AG04450 (cell line): ENCODE measurements around the gene AFF1. TPM values are rescaled to one million over a fixed set of nuclear protein-coding genes. Genes with fewer than 3 reads are reported as not detected.

ENCODE experiments used
- CTCF ChIA-PET: fragments of 300-600, 350-600 bp; formaldehyde crosslinking; extraction: SDS; loops from one replicate; lab custom pipeline; 2022; ENCODE audit warnings: antibody characterized with exemption, inconsistent platforms; lab: Charles Lee
- POLR2A ChIA-PET: fragments of 350-600 bp; formaldehyde crosslinking; extraction: SDS; loops from one replicate; lab custom pipeline; 2021; ENCODE audit warnings: antibody characterized with exemption, inconsistent platforms; lab: Yijun Ruan, JAX
- DNase-seq: peaks from one replicate; pipeline ENCODE4 v3.0.0-alpha.2; 2011; ENCODE audit warnings: low read depth, low spot score
- H3K27ac ChIP-seq: one replicate; pipeline ENCODE4 v1.5.1; 2012; ENCODE audit warnings: low read depth, low read length, control low read depth
- H3K27me3 ChIP-seq: one replicate; pipeline ENCODE4 v1.6.0; 2012; ENCODE audit warnings: low read length; ENCODE audit not compliant: control insufficient read depth, insufficient read depth
- H3K4me3 ChIP-seq: 2 replicates; pipeline ENCODE4 v1.5.1; 2011; ENCODE audit warnings: mild to moderate bottlenecking, low read depth, low read length, control low read depth
- H3K9me3 ChIP-seq: 2 replicates; pipeline ENCODE4 v1.5.1; 2012; ENCODE audit warnings: low read length; ENCODE audit not compliant: control insufficient read depth, insufficient read depth
- CTCF ChIP-seq: IDR thresholded peaks from 2 replicates; pipeline ENCODE4 v1.5.1; 2011; ENCODE audit warnings: low read depth, low read length, control low read depth, inconsistent platforms
- polyA plus RNA-seq: library from polyadenylated mRNA; depleted of rRNA; stranded (reverse); fragments of >200 nt; gene quantifications from 2 replicates; pipeline ENCODE4 v1.2.3, GENCODE V29; 2011

AFF1 gene
- polyA plus RNA-seq, 1 experiment: 17.2 TPM

DNA sequence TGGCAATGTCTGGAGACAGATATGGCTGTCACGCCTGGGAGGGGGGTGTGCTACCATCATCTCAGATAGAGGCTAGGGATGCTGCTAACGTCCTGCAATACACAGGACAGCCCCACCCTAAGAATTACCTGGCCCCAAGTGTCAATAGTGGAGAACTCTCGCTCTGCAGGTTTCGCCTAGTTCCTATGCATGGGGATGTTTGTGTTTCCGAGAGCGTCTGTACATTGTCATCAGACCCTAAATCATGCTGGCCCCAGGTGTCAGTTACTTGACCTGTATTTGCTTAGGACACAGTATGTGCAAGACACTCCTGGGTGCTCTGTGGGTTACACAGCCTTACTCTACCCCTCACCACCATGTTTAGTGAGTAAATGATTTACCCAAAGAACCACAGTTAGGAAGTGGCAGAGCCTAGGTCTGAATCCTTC is 90.8 kb downstream of the AFF1 start:
- Histone ChIP-seq H3K27ac (no peak overlapping the region), H3K27me3 (no peaks in the 10 kb centered on the region), H3K9me3 (no peaks in the 10 kb centered on the region), H3K4me3 (no peak overlapping the region)
- no peak for TF ChIP-seq CTCF
- DNase-seq: no peak
- ChIA-PET CTCF (no interaction called here), POLR2A (no interaction called here)

DNA sequence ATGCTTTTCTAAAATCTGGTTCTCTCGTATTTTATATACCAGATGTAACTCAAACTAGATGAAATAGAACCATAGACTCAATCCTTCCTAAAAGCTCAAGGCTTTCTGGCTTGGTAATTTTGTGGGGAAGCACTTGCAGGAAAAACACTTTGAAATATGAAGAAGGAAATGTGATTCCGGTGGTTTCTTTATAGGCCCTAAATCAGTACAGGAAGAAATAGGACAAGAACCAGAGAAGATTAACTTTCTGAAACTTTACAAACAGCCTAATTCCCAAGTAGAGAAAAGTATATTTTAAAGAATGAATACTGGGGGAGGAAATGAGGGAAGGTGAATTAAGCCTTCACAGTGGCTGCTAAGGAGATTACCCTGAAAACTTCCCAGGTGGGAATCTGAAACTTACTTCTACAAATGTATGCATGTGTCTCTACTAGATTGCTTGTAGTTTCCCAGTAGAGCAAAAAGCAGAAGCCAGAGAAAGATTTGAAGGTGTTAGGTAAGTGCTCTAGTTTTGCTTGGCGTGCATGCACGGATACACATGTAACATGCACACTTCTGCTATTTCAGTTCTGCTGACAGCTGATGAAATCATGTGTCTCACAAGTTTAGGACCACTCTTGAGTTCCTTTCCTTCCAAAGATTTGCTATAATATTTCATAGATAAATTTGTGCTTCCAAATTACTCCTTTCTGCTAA is 92.1 kb downstream of the AFF1 start:
- Histone ChIP-seq H3K4me3 (no peak overlapping the region), H3K9me3 (no peaks in the 10 kb centered on the region), H3K27ac (no peak overlapping the region), H3K27me3 (no peaks in the 10 kb centered on the region)
- POLR2A ChIA-PET: no interaction called here
- no peak for DNase-seq
- TF ChIP-seq CTCF: no peak
- CTCF ChIA-PET: no interaction called here

GRCh38 chr4:87029356-87029755 is 94.5 kb downstream of the AFF1 start:
- Histone ChIP-seq H3K27ac (no peak overlapping the region), H3K27me3 (no peaks in the 10 kb centered on the region), H3K4me3 (no peak overlapping the region), H3K9me3 (no peaks in the 10 kb centered on the region)
- ChIA-PET CTCF (no interaction called here), POLR2A (no interaction called here)
- DNase-seq: no peak
- no peak for TF ChIP-seq CTCF

GRCh38 chr4:87030124-87030523 is 95.3 kb downstream of the AFF1 start:
- Histone ChIP-seq H3K9me3 (no peaks in the 10 kb centered on the region), H3K27me3 (no peaks in the 10 kb centered on the region), H3K27ac (no peak overlapping the region), H3K4me3 (no peak overlapping the region)
- ChIA-PET CTCF (interaction anchor here (0.7 to 1.5 kb wide), 4 partner anchors 12 to 120 kb away, joined by 3 to 5 read pairs (median 4); no protein-coding TSS in a partner anchor), POLR2A (interaction anchor here (0.7 kb wide), 1 partner anchor 23 kb away, joined by 4 read pairs; no protein-coding TSS in a partner anchor)
- no peak for DNase-seq
- no peak for TF ChIP-seq CTCF

GRCh38 chr4:87030755-87031441 is 96.1 kb downstream of the AFF1 start:
- Histone ChIP-seq H3K27me3 (no peaks in the 10 kb centered on the region), H3K4me3 (no peak overlapping the region), H3K9me3 (no peaks in the 10 kb centered on the region), H3K27ac (no peak overlapping the region)
- no peak for TF ChIP-seq CTCF
- CTCF ChIA-PET: interaction anchor here (0.7 to 1.5 kb wide), 4 partner anchors 13 to 120 kb away, joined by 3 to 5 read pairs (median 4); no protein-coding TSS in a partner anchor
- POLR2A ChIA-PET: interaction anchor here (0.7 kb wide), 1 partner anchor 24 kb away, joined by 4 read pairs; no protein-coding TSS in a partner anchor
- no peak for DNase-seq
